Measurements from ENCODE around the gene NEK10.

Gene NEK10

DNA sequence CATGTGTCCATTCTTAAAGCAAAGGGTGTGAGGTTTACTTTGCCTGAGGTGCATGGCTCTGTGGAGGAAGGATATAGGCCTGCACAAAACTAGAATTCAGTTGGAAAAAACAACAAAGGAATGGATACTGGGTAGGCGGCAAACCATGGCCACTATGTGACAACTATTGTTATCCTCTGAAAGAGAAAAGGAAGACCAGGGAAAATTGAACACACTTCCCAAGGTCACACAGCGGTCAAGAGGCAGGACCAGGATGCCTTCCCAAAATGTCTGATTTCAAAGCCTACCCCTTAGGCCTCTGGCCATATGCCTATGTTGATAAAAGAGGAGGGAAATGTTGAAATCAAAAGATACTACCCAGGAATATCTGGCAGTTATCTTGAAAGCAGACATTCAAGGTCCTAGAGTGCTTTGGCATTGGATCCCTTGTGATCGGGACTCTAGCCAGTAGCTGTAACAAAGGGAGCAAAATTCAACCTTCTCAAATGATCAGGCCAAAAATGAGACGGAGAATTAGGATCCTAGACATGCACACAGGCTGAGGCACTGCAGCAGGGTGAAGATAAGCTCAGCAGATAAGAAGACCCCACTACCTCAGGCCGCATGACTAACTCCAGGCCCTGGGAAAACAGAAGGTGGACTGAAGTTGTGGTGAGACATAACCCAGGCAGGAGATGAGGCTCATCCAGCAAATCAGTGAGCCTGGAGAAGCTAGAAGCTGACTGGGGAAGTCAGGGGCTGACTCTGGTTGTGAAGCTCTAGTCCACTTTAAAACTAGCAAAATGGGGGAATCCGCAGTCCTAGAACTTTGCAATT, 292.2 kb downstream of the NEK10 start:
- TF ChIP-seq, protein P1, sequence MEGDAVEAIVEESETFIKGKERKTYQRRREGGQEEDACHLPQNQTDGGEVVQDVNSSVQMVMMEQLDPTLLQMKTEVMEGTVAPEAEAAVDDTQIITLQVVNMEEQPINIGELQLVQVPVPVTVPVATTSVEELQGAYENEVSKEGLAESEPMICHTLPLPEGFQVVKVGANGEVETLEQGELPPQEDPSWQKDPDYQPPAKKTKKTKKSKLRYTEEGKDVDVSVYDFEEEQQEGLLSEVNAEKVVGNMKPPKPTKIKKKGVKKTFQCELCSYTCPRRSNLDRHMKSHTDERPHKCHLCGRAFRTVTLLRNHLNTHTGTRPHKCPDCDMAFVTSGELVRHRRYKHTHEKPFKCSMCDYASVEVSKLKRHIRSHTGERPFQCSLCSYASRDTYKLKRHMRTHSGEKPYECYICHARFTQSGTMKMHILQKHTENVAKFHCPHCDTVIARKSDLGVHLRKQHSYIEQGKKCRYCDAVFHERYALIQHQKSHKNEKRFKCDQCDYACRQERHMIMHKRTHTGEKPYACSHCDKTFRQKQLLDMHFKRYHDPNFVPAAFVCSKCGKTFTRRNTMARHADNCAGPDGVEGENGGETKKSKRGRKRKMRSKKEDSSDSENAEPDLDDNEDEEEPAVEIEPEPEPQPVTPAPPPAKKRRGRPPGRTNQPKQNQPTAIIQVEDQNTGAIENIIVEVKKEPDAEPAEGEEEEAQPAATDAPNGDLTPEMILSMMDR (conservative IDR thresholded peaks at IDR 0.05; ENCODE audit: low read depth, low read length), result no peak
- no peak overlapping the region for H3K4me3 ChIP-seq (ENCODE audit: low read length)
- DNase-seq (ENCODE audit: low read depth), result no peak

DNA sequence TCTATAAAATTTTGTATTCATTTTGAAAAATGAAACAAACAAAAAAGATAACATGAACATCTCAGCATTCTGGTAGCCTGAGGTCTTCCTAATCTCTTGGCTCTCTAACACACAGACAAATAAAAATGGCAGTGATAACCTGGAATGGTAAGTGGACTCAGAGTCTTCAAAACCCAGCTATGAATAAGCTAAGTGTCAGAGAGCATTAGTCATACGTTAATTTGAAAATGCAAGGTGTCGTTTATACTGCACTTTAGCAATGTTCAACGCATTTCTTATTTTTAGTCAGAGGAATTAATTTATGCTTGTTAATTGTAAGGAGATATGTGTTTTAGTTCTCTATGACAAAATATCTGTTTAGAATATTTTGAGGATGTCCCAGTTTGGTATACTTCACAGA, 294.3 kb downstream of the NEK10 start:
- DNase-seq (ENCODE audit: low read depth), result no peak
- no peak overlapping the region for H3K4me3 ChIP-seq (ENCODE audit: low read length)
- TF ChIP-seq, protein P1 (conservative IDR thresholded peaks at IDR 0.05; ENCODE audit: low read depth, low read length), result no peak

DNA sequence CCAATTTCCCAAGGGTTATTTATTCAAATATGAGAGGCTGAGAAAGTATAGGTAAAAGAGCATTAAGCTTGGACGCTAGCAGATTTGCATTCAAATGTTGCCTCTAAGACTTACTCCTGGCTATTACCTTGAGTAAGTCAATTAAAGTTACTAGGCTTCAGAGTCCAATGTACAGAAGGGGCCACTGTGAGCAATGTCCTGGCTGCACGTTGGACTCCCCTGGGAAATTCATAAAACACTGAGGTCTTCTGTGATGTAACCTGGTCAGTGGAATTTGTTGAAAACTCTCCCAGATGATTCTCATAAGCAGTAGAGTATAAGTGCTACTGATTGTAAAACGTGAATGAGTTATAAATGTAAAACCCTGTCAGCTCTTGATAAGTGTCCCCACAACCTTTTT, 295.3 kb downstream of the NEK10 start:
- H3K4me3 ChIP-seq (ENCODE audit: low read length), result no peak overlapping the region
- no peak for DNase-seq (ENCODE audit: low read depth)
- TF ChIP-seq, protein P1 (conservative IDR thresholded peaks at IDR 0.05; ENCODE audit: low read depth, low read length), result no peak

DNA sequence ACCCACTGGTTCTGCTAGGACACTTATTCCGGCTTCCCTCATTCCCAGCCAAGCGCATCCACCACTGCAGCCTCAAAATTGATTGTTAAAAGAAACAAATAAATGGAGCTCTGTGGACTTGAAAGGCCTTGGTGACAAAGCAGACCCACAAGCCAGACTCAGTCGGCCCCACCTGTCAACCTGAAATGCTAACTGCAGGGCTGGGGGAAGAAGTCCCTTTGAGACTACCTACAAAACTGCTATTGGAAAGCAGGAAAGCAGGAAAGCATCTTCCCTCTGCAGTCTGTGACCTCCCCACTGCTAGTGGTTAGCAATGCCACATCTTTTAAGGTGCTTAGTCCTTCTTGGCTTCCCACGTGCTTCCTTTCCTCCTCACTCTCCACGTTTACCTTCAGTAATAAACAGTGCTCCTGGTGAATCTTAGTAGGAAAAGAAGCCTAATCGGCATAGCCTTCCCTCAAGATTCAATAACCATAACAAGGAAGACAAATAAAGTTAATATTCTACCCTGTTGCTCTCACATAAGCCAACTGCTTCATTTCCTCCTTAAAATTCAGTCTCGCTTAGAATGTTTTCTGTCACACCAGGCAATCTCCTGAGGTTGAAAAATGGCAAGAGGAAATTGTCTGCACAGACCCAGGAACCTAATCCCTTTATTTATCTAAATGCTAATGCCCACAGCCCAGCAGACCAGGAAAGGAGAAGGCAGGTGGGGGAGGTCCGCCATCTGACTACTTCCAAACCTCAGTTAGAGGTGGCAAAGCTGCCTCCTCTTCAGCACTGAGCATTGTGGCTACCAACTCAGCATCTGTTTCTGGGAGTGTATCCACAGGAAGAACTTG, 296.2 kb downstream of the NEK10 start:
- no peak overlapping the region for H3K4me3 ChIP-seq (ENCODE audit: low read length)
- DNase-seq (ENCODE audit: low read depth), result no peak
- TF ChIP-seq, protein P1 (conservative IDR thresholded peaks at IDR 0.05; ENCODE audit: low read depth, low read length), result no peak

DNA sequence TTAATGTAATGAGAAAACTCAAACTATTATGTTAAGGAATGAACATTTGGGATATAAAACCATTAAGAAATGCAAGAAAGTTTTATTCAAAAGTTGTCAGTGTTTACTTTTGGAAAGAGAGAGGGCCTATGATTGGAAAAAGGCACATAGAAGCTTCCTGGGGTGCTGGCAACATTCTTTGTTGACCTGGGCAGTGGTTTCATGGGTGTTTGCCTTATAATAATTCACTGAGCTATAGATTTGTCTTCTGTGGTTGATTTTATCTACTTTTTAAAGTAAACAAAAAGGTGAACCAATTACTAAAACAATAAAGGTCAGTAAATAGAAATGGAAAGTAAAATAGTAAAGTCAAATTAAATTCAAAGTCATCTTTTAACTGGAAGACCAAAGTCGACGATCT, 308.8 kb downstream of the NEK10 start:
- TF ChIP-seq, protein P1 (conservative IDR thresholded peaks at IDR 0.05; ENCODE audit: low read depth, low read length), result no peak
- DNase-seq (ENCODE audit: low read depth), result no peak

More for the DNA sequence above, 308.8 kb downstream of the NEK10 start:
- H3K4me3 ChIP-seq (ENCODE audit: low read length), result no peak overlapping the region

Data from retinal pigment epithelial cell (primary cell).